ENCODE data around the gene PDXDC1.
"Not testable (repeated sequence)": the region's sequence is repeated elsewhere in the genome, so short reads cannot be mapped to it uniquely, and the experiment has no call there.

PDXDC1 gene

GRCh38 chr16:15154650-15155562 lies 180.1 kb downstream of the PDXDC1 start:
- peak overlapping the region; percentile 41 for H3K4me3 ChIP-seq (ENCODE audit: low read depth, low read length)

- H3K4me3 ChIP-seq (ENCODE audit: low read depth, low read length) = not testable (repeated sequence)
Measured at GRCh38 chr16:15157644-15158043, 182.8 kb downstream of the PDXDC1 start.

- H3K4me3 ChIP-seq (ENCODE audit: low read depth, low read length) = not testable (repeated sequence)
Measured at GRCh38 chr16:15159671-15160070, 184.8 kb downstream of the PDXDC1 start.

GRCh38 chr16:15160571-15160970 lies 185.7 kb downstream of the PDXDC1 start:
- H3K4me3 ChIP-seq (ENCODE audit: low read depth, low read length) = not testable (repeated sequence)

GRCh38 chr16:15163055-15163454 lies 188.2 kb downstream of the PDXDC1 start:
- not testable (repeated sequence) for H3K4me3 ChIP-seq (ENCODE audit: low read depth, low read length)

GRCh38 chr16:15166177-15166576 lies 191.4 kb downstream of the PDXDC1 start:
- H3K4me3 ChIP-seq (ENCODE audit: low read depth, low read length) = not testable (repeated sequence)

- not testable (repeated sequence) for H3K4me3 ChIP-seq (ENCODE audit: low read depth, low read length)
Measured at GRCh38 chr16:15168303-15168702, 193.5 kb downstream of the PDXDC1 start.

- not testable (repeated sequence) for H3K4me3 ChIP-seq (ENCODE audit: low read depth, low read length)
Measured at GRCh38 chr16:15168953-15169652, 194.3 kb downstream of the PDXDC1 start.

- H3K4me3 ChIP-seq (ENCODE audit: low read depth, low read length) = not testable (repeated sequence)
Measured at GRCh38 chr16:15179909-15180308, 205.1 kb downstream of the PDXDC1 start.

GRCh38 chr16:15180946-15181345 lies 206.1 kb downstream of the PDXDC1 start:
- H3K4me3 ChIP-seq (ENCODE audit: low read depth, low read length) = not testable (repeated sequence)

- H3K4me3 ChIP-seq (ENCODE audit: low read depth, low read length) = not testable (repeated sequence)
Measured at GRCh38 chr16:15184000-15184399, 209.2 kb downstream of the PDXDC1 start.

All from iPS-11a (cell line).